Keratinocyte (primary cell): ENCODE results near the gene KCNH2. TPM values are rescaled to one million over a fixed set of nuclear protein-coding genes. Genes with fewer than 3 reads are reported as not detected.

Experiments
- DNase-seq: peaks from one replicate; pipeline ENCODE4 v3.0.0-alpha.2; 2011; ENCODE audit warnings: low read depth, missing footprints, low spot score
- FAIRE-seq: peaks from 2 replicates; lab custom pipeline; 2011; peaks lifted over from hg19 to GRCh38; lab: Jason Lieb, UNC
- H2AFZ ChIP-seq: 2 replicates; pipeline ENCODE4 v1.6.0; 2012; ENCODE audit warnings: low read length, control low read depth, inconsistent platforms; ENCODE audit not compliant: control insufficient read depth
- H3K27ac ChIP-seq: 2 replicates; pipeline ENCODE4 v1.5.1; 2011; ENCODE audit warnings: low read length; ENCODE audit not compliant: control insufficient read depth, insufficient read depth
- H3K27me3 ChIP-seq: 3 replicates; pipeline ENCODE4 v1.6.0; 2011; ENCODE audit warnings: low read length; ENCODE audit not compliant: control insufficient read depth, insufficient read depth; ENCODE audit errors: extremely low read depth
- H3K36me3 ChIP-seq, 2 experiments: 2 replicates in 1 of 2; 3 replicates in 1 of 2; pipeline ENCODE4 v1.5.1; 2011; ENCODE audit warnings: low read length in 2 of 2, mild to moderate bottlenecking in 1 of 2; ENCODE audit not compliant: control insufficient read depth in 2 of 2, insufficient read depth in 2 of 2; ENCODE audit errors: extremely low read depth in 1 of 2
- H3K4me1 ChIP-seq: 3 replicates; pipeline ENCODE4 v1.5.1; 2011; ENCODE audit warnings: low read length; ENCODE audit not compliant: control insufficient read depth, insufficient read depth; ENCODE audit errors: extremely low read depth
- H3K4me2 ChIP-seq: 3 replicates; pipeline ENCODE4 v1.6.0; 2011; ENCODE audit warnings: low read depth, low read length; ENCODE audit not compliant: control insufficient read depth, insufficient read depth; ENCODE audit errors: extremely low read depth
- H3K4me3 ChIP-seq, 3 experiments: fragments of 200-600 bp in 1 of 3; sonication (generic) in 1 of 3; 2 replicates in 2 of 3; 3 replicates in 1 of 3; pipeline ENCODE4 v1.5.1; 2011 to 2016; ENCODE audit warnings: low read length in 3 of 3, mild to moderate bottlenecking in 3 of 3, control low read depth in 2 of 3, inconsistent platforms in 1 of 3, low read depth in 1 of 3, mixed read lengths in 1 of 3, mixed run types in 1 of 3, moderate library complexity in 1 of 3; ENCODE audit not compliant: control insufficient read depth in 2 of 3, insufficient read depth in 2 of 3; ENCODE audit errors: extremely low read depth in 1 of 3
- H3K79me2 ChIP-seq: 2 replicates; pipeline ENCODE4 v1.6.0; 2012; ENCODE audit warnings: low read length; ENCODE audit not compliant: control insufficient read depth, insufficient read depth
- H3K9ac ChIP-seq: 3 replicates; pipeline ENCODE4 v1.6.0; 2011; ENCODE audit warnings: low read length; ENCODE audit not compliant: control insufficient read depth, insufficient read depth; ENCODE audit errors: extremely low read depth
- H3K9me1 ChIP-seq: 3 replicates; pipeline ENCODE4 v1.6.0; 2011; ENCODE audit warnings: low read length; ENCODE audit not compliant: control insufficient read depth, insufficient read depth; ENCODE audit errors: extremely low read depth
- H3K9me3 ChIP-seq: 2 replicates; pipeline ENCODE4 v1.5.1; 2012; ENCODE audit warnings: low read depth, low read length; ENCODE audit not compliant: control insufficient read depth
- H4K20me1 ChIP-seq: 3 replicates; pipeline ENCODE4 v1.6.0; 2011; ENCODE audit warnings: low read length; ENCODE audit not compliant: control insufficient read depth, insufficient read depth; ENCODE audit errors: extremely low read depth
- CTCF ChIP-seq, 3 experiments: IDR thresholded peaks in 1 of 3; conservative IDR thresholded peaks in 1 of 3; optimal IDR thresholded peaks in 1 of 3; 2 replicates in 2 of 3; 3 replicates in 1 of 3; pipeline versions ENCODE3 to v1.5.1; 2011; ENCODE audit warnings: low read length in 3 of 3, mild to moderate bottlenecking in 3 of 3, moderate library complexity in 2 of 3, control low read depth in 1 of 3, inconsistent platforms in 1 of 3; ENCODE audit not compliant: insufficient read depth in 2 of 3; ENCODE audit errors: extremely low read depth in 1 of 3
- EZH2 ChIP-seq: IDR thresholded peaks from one replicate; pipeline ENCODE4 v1.6.1; 2012; ENCODE audit warnings: inconsistent platforms, mild to moderate bottlenecking, low read length, moderate library complexity
- dilution Hi-C: fragments of 300-500 bp; cut with MboI; formaldehyde crosslinking; loops from one replicate; pipeline ENCODE4 v1.7.0; 2020; ENCODE audit warnings: low sequenced_read_pairs; ENCODE audit not compliant: extremely low pct_ligation_motif_present
- polyA plus RNA-seq, 5 experiments: library from polyadenylated mRNA; depleted of rRNA in 3 of 5; stranded (reverse) in 3 of 5; stranded (forward) in 1 of 5; unstranded in 1 of 5; fragments of >200 nt; gene quantifications; 1 replicate in 1 of 5; 2 replicates in 3 of 5; 3 replicates in 1 of 5; pipeline versions ENCODE4 v1.2.1 to v1.2.3, GENCODE V29; 2011 to 2012; ENCODE audit warnings: missing spikeins in 2 of 5, low read depth in 1 of 5, low replicate concordance in 1 of 5

Gene KCNH2
- polyA plus RNA-seq, 1 donor (not counting 4 experiments of a cell fraction or from before 2014, with no cell fraction given): 0.03 TPM

DNA sequence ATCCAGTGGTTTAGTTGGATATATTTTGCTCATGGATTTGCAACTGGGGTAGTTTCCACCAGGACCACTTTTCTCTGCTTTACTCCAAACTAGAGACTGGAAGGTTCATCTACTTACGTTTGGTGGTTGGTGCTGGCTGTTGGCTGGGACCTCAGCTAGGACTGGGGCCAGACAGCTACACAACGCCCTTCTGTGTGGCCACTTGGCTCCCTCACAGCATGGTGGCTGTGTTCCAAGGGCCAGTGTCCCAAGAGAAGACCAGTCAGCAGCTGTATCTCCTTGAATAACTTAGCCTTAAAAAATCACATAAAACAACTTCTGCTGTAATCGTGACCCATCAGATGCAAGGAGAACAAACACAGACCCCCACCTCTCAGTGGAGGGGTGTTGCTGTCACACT, 4.2 kb upstream of the KCNH2 start:
- Histone ChIP-seq H3K36me3 (no peaks in the 10 kb centered on the region), H3K4me2 (no peak overlapping the region), H3K4me3 (no peak overlapping the region), H3K9ac (no peak overlapping the region), H3K4me1 (no peaks in the 10 kb centered on the region), H3K9me3 (no peaks in the 10 kb centered on the region), H2AFZ (no peak overlapping the region), H3K79me2 (no peaks in the 10 kb centered on the region), H3K27ac (no peak overlapping the region), H3K27me3 (peaks cover 42% of the 10 kb centered on the region), H3K9me1 (no peaks in the 10 kb centered on the region), H4K20me1 (no peaks in the 10 kb centered on the region)
- FAIRE-seq: no peak
- dilution Hi-C loops: no loop called here
- no peak for DNase-seq
- no peak for TF ChIP-seq CTCF (optimal IDR thresholded peaks at IDR 0.05 in 1 of 3, IDR thresholded peaks at IDR 0.05 in 1 of 3, conservative IDR thresholded peaks at IDR 0.05 in 1 of 3; ENCODE audit: extremely low read depth in 1 of 3, insufficient read depth in 2 of 3, low read length in 3 of 3)
- no peak for TF ChIP-seq EZH2

- no peak overlapping the region for H3K4me2 ChIP-seq
- H3K9ac ChIP-seq: no peak overlapping the region
- no peak for FAIRE-seq
- DNase-seq: no peak
- H3K27me3 ChIP-seq: peaks cover 49% of the 10 kb centered on the region
- H3K4me1 ChIP-seq: no peaks in the 10 kb centered on the region
- no peak overlapping the region for H3K4me3 ChIP-seq
- no peaks in the 10 kb centered on the region for H3K79me2 ChIP-seq
- dilution Hi-C loops: no loop called here
- no peak overlapping the region for H2AFZ ChIP-seq
- no peak overlapping the region for H3K27ac ChIP-seq
- H3K36me3 ChIP-seq: no peaks in the 10 kb centered on the region
- no peaks in the 10 kb centered on the region for H3K9me1 ChIP-seq
- TF ChIP-seq EZH2 (no peak), CTCF (optimal IDR thresholded peaks at IDR 0.05 in 1 of 3, IDR thresholded peaks at IDR 0.05 in 1 of 3, conservative IDR thresholded peaks at IDR 0.05 in 1 of 3; ENCODE audit: extremely low read depth in 1 of 3, insufficient read depth in 2 of 3, low read length in 3 of 3) (no peak)
- H4K20me1 ChIP-seq: no peaks in the 10 kb centered on the region
- H3K9me3 ChIP-seq: no peaks in the 10 kb centered on the region
Observed at GRCh38 chr7:150981644-150982043, 3.5 kb upstream of the KCNH2 start.
